Measurements from ENCODE around the gene CDKAL1.
"Not testable (repeated sequence)": the region's sequence is repeated elsewhere in the genome, so short reads cannot be mapped to it uniquely, and the experiment has no call there.

The CDKAL1 gene

GRCh38 chr6:20900389-20901160 lies 366.3 kb downstream of the CDKAL1 start:
- DNase-seq: no peak

GRCh38 chr6:20905377-20905776 lies 371.1 kb downstream of the CDKAL1 start:
- no peak for DNase-seq

- no peak for DNase-seq
These were observed 372.7 kb downstream of the CDKAL1 start for GRCh38 chr6:20906945-20907344.

GRCh38 chr6:20907486-20908071 lies 373.3 kb downstream of the CDKAL1 start:
- DNase-seq: no peak

- DNase-seq: no peak
These were observed 375.4 kb downstream of the CDKAL1 start for GRCh38 chr6:20909621-20910020.

- no peak for DNase-seq
These were observed 377.5 kb downstream of the CDKAL1 start for GRCh38 chr6:20911712-20912111.

- no peak for DNase-seq
These were observed 380.9 kb downstream of the CDKAL1 start for GRCh38 chr6:20915156-20915555.

GRCh38 chr6:20915626-20916025 lies 381.4 kb downstream of the CDKAL1 start:
- no peak for DNase-seq

GRCh38 chr6:20916086-20916485 lies 381.8 kb downstream of the CDKAL1 start:
- peak; percentile 20 for DNase-seq

GRCh38 chr6:20918868-20919267 lies 384.6 kb downstream of the CDKAL1 start:
- DNase-seq: no peak

- DNase-seq: no peak
These were observed 385.6 kb downstream of the CDKAL1 start for GRCh38 chr6:20919677-20920385.

GRCh38 chr6:20921578-20921977 lies 387.3 kb downstream of the CDKAL1 start:
- no peak for DNase-seq

GRCh38 chr6:20922743-20923142 lies 388.5 kb downstream of the CDKAL1 start:
- DNase-seq: no peak

- not testable (repeated sequence) for DNase-seq
These were observed 389.8 kb downstream of the CDKAL1 start for GRCh38 chr6:20924094-20924493.

GRCh38 chr6:20924911-20925543 lies 390.8 kb downstream of the CDKAL1 start:
- DNase-seq: no peak

- DNase-seq: no peak
These were observed 393.0 kb downstream of the CDKAL1 start for GRCh38 chr6:20927130-20927860.

GRCh38 chr6:20929283-20929682 lies 395.0 kb downstream of the CDKAL1 start:
- DNase-seq: no peak

GRCh38 chr6:20931093-20931492 lies 396.8 kb downstream of the CDKAL1 start:
- DNase-seq: peak; percentile 41

GRCh38 chr6:20931772-20932171 lies 397.5 kb downstream of the CDKAL1 start:
- DNase-seq: no peak

- DNase-seq: no peak
These were observed 398.0 kb downstream of the CDKAL1 start for GRCh38 chr6:20932284-20932683.

- no peak for DNase-seq
These were observed 399.0 kb downstream of the CDKAL1 start for GRCh38 chr6:20933057-20933788.

- DNase-seq: no peak
These were observed 402.7 kb downstream of the CDKAL1 start for GRCh38 chr6:20936949-20937348.
